H1 (cell line): ENCODE results near the gene IL32. TPM values are rescaled to one million over a fixed set of nuclear protein-coding genes. Genes with fewer than 3 reads are reported as not detected.

Experiments
- CTCF ChIA-PET: fragments of 300-600 bp; sonication (Branson Sonifier 250); formaldehyde crosslinking; loops from one replicate; lab custom pipeline; 2021; ENCODE audit not compliant: partially characterized antibody; lab: Charles Lee
- POLR2A ChIA-PET: fragments of 300-600 bp; sonication (Branson Sonifier 250); formaldehyde crosslinking; loops from one replicate; lab custom pipeline; 2021; ENCODE audit warnings: inconsistent platforms; ENCODE audit not compliant: partially characterized antibody; lab: Charles Lee
- DNase-seq, 2 experiments: peaks; one replicate each; pipeline versions ENCODE4 v3.0.0 to v3.0.0-alpha.2; 2010 to 2022; ENCODE audit warnings: low spot score in 2 of 2, low read depth in 1 of 2, mixed read lengths in 1 of 2
- FAIRE-seq: peaks from 2 replicates; lab custom pipeline; 2011; peaks lifted over from hg19 to GRCh38; lab: Jason Lieb, UNC
- H2AFZ ChIP-seq: 2 replicates; pipeline ENCODE4 v1.8.1; 2012; ENCODE audit warnings: low read length, inconsistent platforms
- H2AK5ac ChIP-seq: 2 replicates; pipeline ENCODE4 v1.6.1; 2013; ENCODE audit warnings: low read depth, low read length
- H2BK120ac ChIP-seq: replicated peaks from 2 replicates; pipeline ENCODE3; 2013; ENCODE audit warnings: low read depth, low read length, inconsistent platforms
- H2BK12ac ChIP-seq: 2 replicates; pipeline ENCODE4 v1.6.1; 2013; ENCODE audit warnings: low read depth, low read length
- H2BK15ac ChIP-seq: 2 replicates; pipeline ENCODE4 v1.6.1; 2013; ENCODE audit warnings: low read length
- H2BK20ac ChIP-seq: 2 replicates; pipeline ENCODE4 v1.6.1; 2013; ENCODE audit warnings: low read length
- H2BK5ac ChIP-seq: 2 replicates; pipeline ENCODE4 v1.6.1; 2013; ENCODE audit warnings: low read depth, low read length
- H3K14ac ChIP-seq: 2 replicates; pipeline ENCODE4 v1.6.1; 2013; ENCODE audit warnings: inconsistent platforms; ENCODE audit not compliant: insufficient read length
- H3K18ac ChIP-seq: 2 replicates; pipeline ENCODE4 v1.6.1; 2013; ENCODE audit warnings: low read length; ENCODE audit errors: extremely low read depth
- H3K23ac ChIP-seq: 2 replicates; pipeline ENCODE4 v1.6.1; 2013; ENCODE audit warnings: inconsistent platforms; ENCODE audit not compliant: insufficient read length
- H3K23me2 ChIP-seq: 2 replicates; pipeline ENCODE4 v1.6.1; 2013; ENCODE audit warnings: low read depth, low read length
- H3K27ac ChIP-seq: 2 replicates; pipeline ENCODE4 v1.6.1; 2011; ENCODE audit warnings: low read depth, low read length, inconsistent platforms
- H3K27me3 ChIP-seq, 4 experiments: replicated peaks in 1 of 4; 1 replicate in 1 of 4; 2 replicates in 3 of 4; pipeline versions ENCODE4 v1.6.1 to v1.8.1; 2011 to 2013; ENCODE audit warnings: low read length in 3 of 4, mild to moderate bottlenecking in 3 of 4, inconsistent platforms in 2 of 4, mixed read lengths in 2 of 4, moderate library complexity in 1 of 4; ENCODE audit not compliant: control insufficient read depth in 3 of 4, insufficient read depth in 3 of 4; ENCODE audit errors: extremely low read depth in 1 of 4
- H3K36me3 ChIP-seq, 4 experiments: 2 replicates each; pipeline versions ENCODE4 v1.6.1 to v1.8.1; 2011 to 2013; ENCODE audit warnings: mild to moderate bottlenecking in 4 of 4, low read length in 3 of 4, moderate library complexity in 2 of 4, control low read depth in 1 of 4, inconsistent platforms in 1 of 4; ENCODE audit not compliant: insufficient read depth in 4 of 4, control insufficient read depth in 2 of 4
- H3K4ac ChIP-seq: replicated peaks from 2 replicates; pipeline ENCODE3; 2013; ENCODE audit warnings: low read length, low read depth, mixed read lengths, inconsistent platforms; ENCODE audit not compliant: insufficient read length
- H3K4me1 ChIP-seq, 4 experiments: replicated peaks in 1 of 4; 1 replicate in 1 of 4; 2 replicates in 3 of 4; pipeline versions ENCODE4 v1.6.1 to v1.8.1; 2011 to 2013; ENCODE audit warnings: low read length in 3 of 4, inconsistent platforms in 2 of 4, mixed read lengths in 1 of 4; ENCODE audit not compliant: insufficient read depth in 4 of 4, control insufficient read depth in 3 of 4
- H3K4me2 ChIP-seq, 2 experiments: 2 replicates each; pipeline versions ENCODE4 v1.6.1 to v1.8.1; 2011 to 2013; ENCODE audit warnings: low read depth in 2 of 2, low read length in 2 of 2, control low read depth in 1 of 2, inconsistent platforms in 1 of 2, mild to moderate bottlenecking in 1 of 2; ENCODE audit not compliant: insufficient read depth in 1 of 2
- H3K4me3 ChIP-seq, 4 experiments: fragments of 200-600, 300-600 bp in 1 of 4; sonication (generic), shearing (Covaris generic), sonication (Bioruptor Twin) in 1 of 4; 2 replicates each; pipeline versions ENCODE4 v1.5.1 to v1.8.1; 2011 to 2016; ENCODE audit warnings: low read length in 4 of 4, low read depth in 3 of 4, control low read depth in 2 of 4, inconsistent platforms in 2 of 4, mild to moderate bottlenecking in 2 of 4, mixed read lengths in 1 of 4, moderate library complexity in 1 of 4; ENCODE audit not compliant: insufficient read depth in 2 of 4; ENCODE audit errors: extremely low read depth in 1 of 4
- H3K56ac ChIP-seq: replicated peaks from 2 replicates; pipeline ENCODE3; 2013; ENCODE audit warnings: low read depth, mild to moderate bottlenecking, mixed read lengths, low read length, inconsistent platforms; ENCODE audit not compliant: insufficient read length
- H3K79me1 ChIP-seq: 2 replicates; pipeline ENCODE4 v1.6.1; 2013; ENCODE audit warnings: low read depth, low read length, control low read depth
- H3K79me2 ChIP-seq, 2 experiments: 2 replicates each; pipeline versions ENCODE4 v1.6.1 to v1.8.1; 2012 to 2013; ENCODE audit warnings: low read length in 2 of 2, mild to moderate bottlenecking in 2 of 2, inconsistent platforms in 1 of 2; ENCODE audit not compliant: insufficient read depth in 2 of 2, control insufficient read depth in 1 of 2
- H3K9ac ChIP-seq, 4 experiments: replicated peaks in 1 of 4; 1 replicate in 1 of 4; 2 replicates in 3 of 4; pipeline versions ENCODE4 v1.6.1 to v1.8.1; 2011 to 2013; ENCODE audit warnings: low read depth in 3 of 4, low read length in 3 of 4, control low read depth in 2 of 4, mild to moderate bottlenecking in 2 of 4, moderate library complexity in 2 of 4, inconsistent platforms in 1 of 4; ENCODE audit errors: extremely low read depth in 1 of 4
- H3K9me3 ChIP-seq, 2 experiments: 2 replicates each; pipeline versions ENCODE4 v1.6.1 to v1.8.1; 2012 to 2013; ENCODE audit warnings: mild to moderate bottlenecking in 2 of 2, moderate library complexity in 2 of 2, control low read depth in 1 of 2, inconsistent platforms in 1 of 2, low read depth in 1 of 2, low read length in 1 of 2, mixed read lengths in 1 of 2; ENCODE audit not compliant: insufficient read depth in 2 of 2
- H4K20me1 ChIP-seq, 2 experiments: replicated peaks in 1 of 2; 2 replicates each; pipeline versions ENCODE3 to v1.8.1; 2011 to 2013; ENCODE audit warnings: inconsistent platforms in 2 of 2, low read length in 2 of 2, mild to moderate bottlenecking in 1 of 2; ENCODE audit not compliant: insufficient read depth in 2 of 2, control insufficient read depth in 1 of 2
- H4K5ac ChIP-seq: 2 replicates; pipeline ENCODE4 v1.6.1; 2013; ENCODE audit warnings: low read length, low read depth, mixed read lengths, inconsistent platforms; ENCODE audit not compliant: insufficient read length
- H4K8ac ChIP-seq: 2 replicates; pipeline ENCODE4 v1.8.0; 2013; ENCODE audit warnings: mild to moderate bottlenecking, moderate library complexity, low read length, inconsistent platforms; ENCODE audit not compliant: insufficient read depth; ENCODE audit errors: extremely low read depth
- H4K91ac ChIP-seq: replicated peaks from 2 replicates; pipeline ENCODE3; 2013; ENCODE audit warnings: low read length, mixed read lengths, inconsistent platforms; ENCODE audit not compliant: insufficient read length
- BACH1 ChIP-seq: IDR thresholded peaks from 2 replicates; pipeline ENCODE4 v1.6.1; 2012; ENCODE audit warnings: low read length, improper control_type of control experiment
- BRCA1 ChIP-seq: IDR thresholded peaks from 2 replicates; pipeline ENCODE4 v1.6.1; 2012; ENCODE audit warnings: low read depth, low read length, improper control_type of control experiment
- CHD2 ChIP-seq: IDR thresholded peaks from 2 replicates; pipeline ENCODE4 v1.6.1; 2012; ENCODE audit warnings: low read length, improper control_type of control experiment
- EZH2 ChIP-seq: fragments of 200-600 bp; sonication (generic); IDR thresholded peaks from 2 replicates; pipeline ENCODE4 v1.7.1; 2012; ENCODE audit warnings: low read depth, mild to moderate bottlenecking, moderate library complexity, low read length, inconsistent platforms; ENCODE audit not compliant: severe bottlenecking
- GABPA ChIP-seq: IDR thresholded peaks from 2 replicates; pipeline ENCODE4 v1.6.1; 2011; ENCODE audit warnings: mild to moderate bottlenecking, low read length, moderate library complexity, borderline replicate concordance; ENCODE audit not compliant: insufficient read depth
- GTF2F1 ChIP-seq: IDR thresholded peaks from 2 replicates; pipeline ENCODE4 v1.6.1; 2012; ENCODE audit warnings: low read depth, low read length, improper control_type of control experiment, borderline replicate concordance
- HDAC2 ChIP-seq, 2 experiments: fragments of 300-600 bp in 1 of 2; sonication (generic) in 1 of 2; IDR thresholded peaks; 2 replicates each; pipeline ENCODE4 v1.6.1; 2011 to 2012; ENCODE audit warnings: low read depth in 2 of 2, low read length in 2 of 2, mild to moderate bottlenecking in 2 of 2, moderate library complexity in 2 of 2, borderline replicate concordance in 1 of 2, inconsistent platforms in 1 of 2
- SAP30 ChIP-seq: fragments of 300-600 bp; sonication (generic); IDR thresholded peaks from 2 replicates; pipeline ENCODE4 v1.7.1; 2012; ENCODE audit warnings: low read length, moderate library complexity, mild to moderate bottlenecking, inconsistent platforms; ENCODE audit not compliant: insufficient read depth, insufficient replicate concordance
- WGBS, 2 experiments: shearing (Covaris generic) in 1 of 2; methylation state at CpG; one replicate each; pipeline versions ENCODE4 v1.1.6 to v1.1.7; 2013 to 2015; ENCODE audit warnings: low lambda C conversion rate in 2 of 2, mixed read lengths in 2 of 2, inconsistent platforms in 1 of 2, low coverage in 1 of 2, missing lambda C conversion rate in 1 of 2; ENCODE audit not compliant: insufficient replicate concordance in 2 of 2, insufficient coverage in 1 of 2, insufficient read length in 1 of 2; ENCODE audit errors: extremely low coverage in 1 of 2, missing lambda C conversion rate in 1 of 2; 5-methylcytosine and 5-hydroxymethylcytosine counted together
- polyA plus RNA-seq, 7 experiments: library from polyadenylated mRNA; depleted of rRNA in 3 of 7; stranded (reverse) in 5 of 7; unstranded in 2 of 7; fragments of >200 nt in 5 of 7; fragments of 200-250 nt in 2 of 7; gene quantifications; 1 replicate in 5 of 7; 2 replicates in 1 of 7; 4 replicates in 1 of 7; pipeline versions ENCODE4 v1.2.1 to v1.2.3, GENCODE V29; 2011 to 2013; ENCODE audit warnings: missing spikeins in 2 of 7, mixed read lengths in 2 of 7
- total RNA-seq: library from RNA; stranded (reverse); fragmentation: NEBNext Ultra II Directional; extraction: Animal tissue kit (Norgen Biotek cat#: 25700); gene quantifications from 2 replicates; pipeline ENCODE4 v1.2.1, GENCODE V29; 2021
- TF ChIP-seq, protein P1 (sequence below): IDR thresholded peaks from 2 replicates; pipeline ENCODE4 v1.6.1; 2011; ENCODE audit warnings: low read length, improper control_type of control experiment
- TF ChIP-seq, protein P2 (sequence below): IDR thresholded peaks from 2 replicates; pipeline ENCODE4 v1.6.1; 2012; ENCODE audit warnings: inconsistent platforms

Gene IL32
- total and polyA plus RNA-seq, 2 of the 8 experiments (the other 6 are each of a cell fraction or from before 2014, with no cell fraction given), result 2.7 to 5.0 TPM

- ChIA-PET POLR2A (interaction anchor here (0.7 to 6.1 kb wide), 10 partner anchors 9 to 91 kb away, joined by 3 to 94 read pairs (median 6); partner anchors contain the start of genes BICDL2, CLDN6, HCFC1R1 and THOC6), CTCF (interaction anchor here (1.3 to 7.4 kb wide), 3 partner anchors 10 to 37 kb away, joined by 4 to 117 read pairs (median 10); no protein-coding TSS in a partner anchor)
- H4K91ac ChIP-seq, result no peak overlapping the region
- H3K27me3 ChIP-seq, result peaks cover 0 to 8% (median 3%) of the 10 kb centered on the region in 4 experiments; a peak in 6 of 7 replicates
- no peak overlapping the region for H3K18ac ChIP-seq
- H3K9me3 ChIP-seq, result no peaks in the 10 kb centered on the region
- H3K4ac ChIP-seq, result no peak overlapping the region
- H3K56ac ChIP-seq, result no peak overlapping the region
- H3K36me3 ChIP-seq, result no peaks in the 10 kb centered on the region; a peak in 1 of 8 replicates
- no peak overlapping the region for H3K14ac ChIP-seq
- H3K23ac ChIP-seq, result no peak overlapping the region
- H2BK20ac ChIP-seq, result no peak overlapping the region
- H3K4me3 ChIP-seq, result no peak overlapping the region
- H2BK120ac ChIP-seq, result no peak overlapping the region
- H2BK12ac ChIP-seq, result no peak overlapping the region
- peaks cover 0 to 18% of the 10 kb centered on the region in 2 experiments for H4K20me1 ChIP-seq
- no peak overlapping the region for H3K27ac ChIP-seq
- no peak overlapping the region for H2BK5ac ChIP-seq
- no peak overlapping the region for H3K9ac ChIP-seq
- WGBS, 2 experiments, result 97% methylated on average over 23 of the region's 26 CpGs; no CpG with 5 or more reads in 1 of the 2 experiments
- H2AFZ ChIP-seq, result no peak overlapping the region
- no peak overlapping the region for H2BK15ac ChIP-seq
- no peak overlapping the region for H3K4me2 ChIP-seq
- peaks cover 0 to 3% (median 0%) of the 10 kb centered on the region in 4 experiments; a peak in 3 of 7 replicates for H3K4me1 ChIP-seq
- H4K5ac ChIP-seq, result no peak overlapping the region
- no peak for DNase-seq
- H3K23me2 ChIP-seq, result peaks cover 6% of the 10 kb centered on the region; the same call in 1 of the 2 replicates
- H2AK5ac ChIP-seq, result no peak overlapping the region
- H3K79me2 ChIP-seq, result no peaks in the 10 kb centered on the region
- H4K8ac ChIP-seq, result no peak overlapping the region; the same call in 1 of the 2 replicates
- no peak for FAIRE-seq
- no peaks in the 10 kb centered on the region for H3K79me1 ChIP-seq
- TF ChIP-seq, protein P1, sequence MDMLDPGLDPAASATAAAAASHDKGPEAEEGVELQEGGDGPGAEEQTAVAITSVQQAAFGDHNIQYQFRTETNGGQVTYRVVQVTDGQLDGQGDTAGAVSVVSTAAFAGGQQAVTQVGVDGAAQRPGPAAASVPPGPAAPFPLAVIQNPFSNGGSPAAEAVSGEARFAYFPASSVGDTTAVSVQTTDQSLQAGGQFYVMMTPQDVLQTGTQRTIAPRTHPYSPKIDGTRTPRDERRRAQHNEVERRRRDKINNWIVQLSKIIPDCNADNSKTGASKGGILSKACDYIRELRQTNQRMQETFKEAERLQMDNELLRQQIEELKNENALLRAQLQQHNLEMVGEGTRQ, result no peak
- TF ChIP-seq, protein P2, sequence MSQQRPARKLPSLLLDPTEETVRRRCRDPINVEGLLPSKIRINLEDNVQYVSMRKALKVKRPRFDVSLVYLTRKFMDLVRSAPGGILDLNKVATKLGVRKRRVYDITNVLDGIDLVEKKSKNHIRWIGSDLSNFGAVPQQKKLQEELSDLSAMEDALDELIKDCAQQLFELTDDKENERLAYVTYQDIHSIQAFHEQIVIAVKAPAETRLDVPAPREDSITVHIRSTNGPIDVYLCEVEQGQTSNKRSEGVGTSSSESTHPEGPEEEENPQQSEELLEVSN, result no peak
- TF ChIP-seq BRCA1 (no peak), BACH1 (no peak), SAP30 (no peak), GABPA (no peak), GTF2F1 (no peak), EZH2 (no peak), CHD2 (no peak), HDAC2 (IDR thresholded peaks at IDR 0.05; ENCODE audit: borderline replicate concordance in 1 of 2, low read depth in 2 of 2, low read length in 2 of 2) (no peak)
Observed at GRCh38 chr16:3049921-3050481, 15.4 kb upstream of the IL32 start.
